GDM1 (cell line): ENCODE results near the gene COL12A1.

Source experiments
- DNase-seq: peaks from one replicate; lab custom pipeline; 2025; lab: John Stamatoyannopoulos, UW

COL12A1 gene

GRCh38 chr6:75205776-75206575 lies at the start of gene COL12A1:
Gene COL12A1, minus strand, starts transcription at chr6:75206053. Its CDS starts 3,261 bp downstream, at chr6:75202792.
- no peak for DNase-seq

- DNase-seq, result no peak
Measured at GRCh38 chr6:75250552-75250951, 44.7 kb upstream of the COL12A1 start.

GRCh38 chr6:75249837-75250236 lies 44.0 kb upstream of the COL12A1 start:
- no peak for DNase-seq

GRCh38 chr6:75246386-75246785 lies 40.5 kb upstream of the COL12A1 start:
- no peak for DNase-seq

- DNase-seq, result no peak
Measured at GRCh38 chr6:75244063-75244584, 38.3 kb upstream of the COL12A1 start.

GRCh38 chr6:75243333-75244062 lies 37.6 kb upstream of the COL12A1 start, which contains the start of gene COX7A2:
Gene COX7A2, minus strand, starts transcription at chr6:75243801. Its CDS starts 67 bp downstream, at chr6:75243734.
- DNase-seq, result peak; percentile 94

- no peak for DNase-seq
Measured at GRCh38 chr6:75236630-75237029, 30.8 kb upstream of the COL12A1 start.

- DNase-seq, result no peak
Measured at GRCh38 chr6:75235271-75235670, 29.4 kb upstream of the COL12A1 start.

- DNase-seq, result no peak
Measured at GRCh38 chr6:75234126-75234865, 28.4 kb upstream of the COL12A1 start.

- no peak for DNase-seq
Measured at GRCh38 chr6:75233092-75233615, 27.3 kb upstream of the COL12A1 start.

- DNase-seq, result no peak
Measured at GRCh38 chr6:75230484-75231325, 24.9 kb upstream of the COL12A1 start.

- no peak for DNase-seq
Measured at GRCh38 chr6:75224303-75224926, 18.6 kb upstream of the COL12A1 start.

GRCh38 chr6:75223428-75223827 lies 17.6 kb upstream of the COL12A1 start:
- no peak for DNase-seq

- no peak for DNase-seq
Measured at GRCh38 chr6:75222261-75222660, 16.4 kb upstream of the COL12A1 start.

- no peak for DNase-seq
Measured at GRCh38 chr6:75221116-75221515, 15.3 kb upstream of the COL12A1 start.

GRCh38 chr6:75220357-75220756 lies 14.5 kb upstream of the COL12A1 start:
- no peak for DNase-seq

- no peak for DNase-seq
Measured at GRCh38 chr6:75219263-75219662, 13.4 kb upstream of the COL12A1 start.

- DNase-seq, result no peak
Measured at GRCh38 chr6:75217193-75217592, 11.3 kb upstream of the COL12A1 start.

- no peak for DNase-seq
Measured at GRCh38 chr6:75215291-75215690, 9.4 kb upstream of the COL12A1 start.

GRCh38 chr6:75213732-75214131 lies 7.9 kb upstream of the COL12A1 start:
- no peak for DNase-seq

GRCh38 chr6:75213112-75213511 lies 7.3 kb upstream of the COL12A1 start:
- DNase-seq, result no peak
